NCI-H1092 treated with DMSO at 0.1 percent for 48 hours (cell line): Measurements from ENCODE around the gene GLS2.
A peak's percentile ranks its signal among the peaks of the same experiment; 100 is the strongest.

Source experiments
- DNase-seq: peaks from one replicate; lab custom pipeline; 2025; lab: John Stamatoyannopoulos, UW

GLS2 gene

DNA sequence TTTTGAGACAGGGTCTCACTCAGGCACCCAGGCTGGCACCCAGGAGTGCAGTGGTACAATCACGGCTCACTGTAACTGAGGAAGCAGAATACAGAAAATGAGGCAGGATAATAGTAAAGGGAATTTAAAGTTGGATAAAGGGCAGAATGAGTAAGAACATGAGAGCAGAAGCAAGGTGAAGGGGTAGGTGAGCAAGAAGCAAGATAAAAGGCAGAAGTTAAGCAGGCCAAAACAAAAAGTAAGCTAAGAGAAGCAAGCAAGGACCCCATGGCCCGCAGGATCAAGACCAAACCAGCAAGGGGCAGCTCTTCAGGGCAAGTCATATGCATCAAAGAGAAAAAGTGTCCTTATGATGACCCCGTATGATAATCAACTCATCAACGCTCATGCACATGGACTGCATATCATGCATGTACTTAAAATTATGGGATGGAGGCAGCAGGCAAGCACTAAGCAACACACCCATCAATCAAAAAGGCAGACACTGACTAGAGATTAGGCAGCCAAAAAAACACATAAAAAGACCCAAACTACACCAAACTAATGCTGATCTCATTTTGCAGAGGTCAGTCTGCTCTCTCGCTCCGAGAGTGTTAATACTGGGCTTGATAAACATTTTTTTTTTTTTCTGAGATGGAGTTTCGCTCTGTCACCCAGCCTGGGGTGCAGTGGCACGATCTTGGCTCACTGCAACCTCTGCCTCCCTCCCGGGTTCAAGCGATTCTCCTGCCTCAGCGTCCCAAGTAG is 50.4 kb downstream of the GLS2 start:
- DNase-seq, result no peak

DNA sequence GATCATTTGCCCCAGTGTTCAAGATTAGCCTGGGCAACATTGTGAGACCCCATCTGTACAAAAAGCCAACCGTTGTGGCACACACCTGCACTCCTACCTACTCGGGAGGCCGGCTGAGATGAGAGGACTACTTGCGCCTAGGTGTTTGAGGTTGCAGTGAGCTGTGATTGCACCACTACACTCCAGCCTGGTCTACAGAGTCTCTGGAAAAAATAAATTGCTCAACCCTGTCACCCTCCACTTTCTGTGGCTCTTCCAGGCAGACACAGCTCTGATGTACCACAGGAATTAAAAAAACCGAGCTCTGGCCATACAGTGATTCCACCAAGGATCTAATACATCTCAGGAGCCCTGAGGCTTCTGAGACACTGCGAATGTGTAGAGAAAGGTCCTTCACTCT is 53.1 kb downstream of the GLS2 start:
- DNase-seq, result no peak

DNA sequence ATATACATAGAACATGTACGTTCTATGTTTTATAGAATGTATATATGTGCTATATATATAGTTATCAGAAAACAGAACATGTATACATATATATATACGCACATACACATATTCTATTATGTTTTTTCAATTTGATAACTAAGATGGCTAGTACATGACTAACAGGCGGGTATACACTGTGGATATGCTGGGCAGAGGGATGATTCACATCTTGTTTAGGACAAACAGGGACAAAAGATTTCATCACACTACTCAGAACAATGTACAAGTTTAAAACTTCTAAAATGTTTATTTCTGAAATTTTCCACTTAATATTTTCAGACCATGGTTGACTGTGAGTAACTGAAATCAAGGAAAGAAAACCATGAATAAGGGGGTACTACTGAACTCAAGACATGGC is 56.1 kb downstream of the GLS2 start:
- no peak for DNase-seq

DNA sequence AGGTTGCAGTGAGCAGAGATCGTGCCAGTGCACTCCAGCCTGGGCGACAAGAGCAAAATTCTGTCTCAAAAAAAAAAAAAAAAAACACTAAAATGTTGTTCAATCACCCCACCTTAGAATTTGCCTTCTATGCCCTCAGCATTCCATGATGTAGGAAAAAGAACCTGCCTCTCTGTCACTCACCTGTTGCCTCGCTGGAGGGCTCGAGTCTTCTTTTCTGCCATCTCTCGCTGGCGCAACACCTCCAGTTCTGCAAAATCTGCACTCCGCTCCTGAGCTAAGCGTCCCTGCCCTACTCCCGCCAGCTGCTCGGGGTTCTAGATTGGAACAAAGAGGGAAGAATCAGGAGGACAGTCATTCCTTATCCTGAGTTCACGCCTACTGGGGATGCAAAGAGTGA is 56.7 kb downstream of the GLS2 start:
- DNase-seq, result no peak

- no peak for DNase-seq
Measured at GRCh38 chr12:56425940-56426438, 62.0 kb downstream of the GLS2 start.

GRCh38 chr12:56425193-56425592 is 62.8 kb downstream of the GLS2 start:
- DNase-seq, result peak; percentile 1
